ENCODE measurements around the gene PLIN1. TPM values are rescaled to one million over a fixed set of nuclear protein-coding genes. Genes with fewer than 3 reads are reported as not detected.

Gene PLIN1
- total RNA-seq, 1 experiment from 2014 or later: 0.09 TPM

DNA sequence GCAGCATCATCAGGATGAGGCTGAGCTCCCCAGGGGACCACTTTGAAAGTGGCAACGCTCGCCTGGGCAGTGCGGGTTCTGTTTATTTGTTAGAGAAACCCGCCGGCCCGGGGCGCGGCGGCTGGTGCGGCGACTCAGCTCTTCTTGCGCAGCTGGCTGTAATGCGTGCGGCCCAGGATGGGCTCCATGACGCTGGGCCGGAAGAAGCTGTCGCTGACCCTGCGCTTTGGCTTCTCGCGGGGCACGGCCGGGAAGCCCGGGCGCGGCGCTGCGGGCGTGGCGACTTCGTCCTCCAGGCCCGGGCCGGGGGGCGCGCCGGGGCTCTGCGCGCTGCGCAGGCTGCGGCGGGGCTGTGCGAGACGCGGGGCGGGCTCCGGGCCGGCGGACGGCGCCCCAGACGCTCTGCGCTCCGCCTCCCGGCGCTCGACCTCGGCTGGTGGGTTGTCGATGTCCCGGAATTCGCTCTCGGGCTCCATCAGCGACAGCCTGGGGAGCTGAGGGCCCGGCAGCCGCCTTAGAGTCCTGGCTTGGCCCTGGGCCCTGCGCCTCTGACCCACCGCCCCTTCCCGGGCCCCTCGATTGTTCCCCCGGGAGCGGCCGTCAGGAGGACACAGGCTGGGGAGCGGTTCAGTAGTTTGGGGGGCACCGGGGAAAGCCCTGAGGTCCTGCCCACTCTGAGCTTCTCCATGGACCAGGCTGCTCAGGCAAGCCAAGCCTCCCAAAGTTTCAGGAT lies 13.6 kb downstream of the PLIN1 start:
- H3K14ac ChIP-seq (ENCODE audit: insufficient read depth, low read length): no peak overlapping the region
- no peaks in the 10 kb centered on the region for H3K79me1 ChIP-seq (ENCODE audit: insufficient read depth, low read depth, low read length, poor library complexity, severe bottlenecking)
- H4K20me1 ChIP-seq (ENCODE audit: control insufficient read depth, insufficient read depth, insufficient read length): no peaks in the 10 kb centered on the region
- no peak overlapping the region for H3K56ac ChIP-seq (ENCODE audit: insufficient read length, low read depth, low read length)
- DNase-seq: peak; percentile 64
- H2AK5ac ChIP-seq (ENCODE audit: insufficient read length, low read length): no peak overlapping the region
- no peak overlapping the region for H3K4ac ChIP-seq (ENCODE audit: low read depth, low read length)
- H2BK20ac ChIP-seq (ENCODE audit: low read depth, low read length, poor library complexity, severe bottlenecking): no peak overlapping the region
- no peaks in the 10 kb centered on the region for H3K79me2 ChIP-seq (ENCODE audit: insufficient read depth, low read length)
- no peak overlapping the region for H3K9ac ChIP-seq (ENCODE audit: extremely low read depth, insufficient read length, low read length)
- no peak overlapping the region for H2AFZ ChIP-seq (ENCODE audit: low read length)
- WGBS (ENCODE audit: extremely low coverage, insufficient read length, low lambda C conversion rate): no CpG with 5 or more reads among the region's 72 CpGs
- H3K27me3 ChIP-seq (ENCODE audit: insufficient read depth, low read length): no peaks in the 10 kb centered on the region; the same call in 1 of the 2 replicates
- H4K5ac ChIP-seq (ENCODE audit: insufficient read length, low read depth, low read length): no peak overlapping the region
- no peaks in the 10 kb centered on the region for H3K9me3 Mint-ChIP-seq
- H3K18ac ChIP-seq (ENCODE audit: insufficient read length, low read depth, low read length): no peak overlapping the region
- H3K4me1 Mint-ChIP-seq: peaks cover 9 to 20% of the 10 kb centered on the region in 2 experiments
- no peaks in the 10 kb centered on the region for H3K23me2 ChIP-seq (ENCODE audit: insufficient read length, low read depth, low read length, poor library complexity, severe bottlenecking)
- TF ChIP-seq, protein P1, sequence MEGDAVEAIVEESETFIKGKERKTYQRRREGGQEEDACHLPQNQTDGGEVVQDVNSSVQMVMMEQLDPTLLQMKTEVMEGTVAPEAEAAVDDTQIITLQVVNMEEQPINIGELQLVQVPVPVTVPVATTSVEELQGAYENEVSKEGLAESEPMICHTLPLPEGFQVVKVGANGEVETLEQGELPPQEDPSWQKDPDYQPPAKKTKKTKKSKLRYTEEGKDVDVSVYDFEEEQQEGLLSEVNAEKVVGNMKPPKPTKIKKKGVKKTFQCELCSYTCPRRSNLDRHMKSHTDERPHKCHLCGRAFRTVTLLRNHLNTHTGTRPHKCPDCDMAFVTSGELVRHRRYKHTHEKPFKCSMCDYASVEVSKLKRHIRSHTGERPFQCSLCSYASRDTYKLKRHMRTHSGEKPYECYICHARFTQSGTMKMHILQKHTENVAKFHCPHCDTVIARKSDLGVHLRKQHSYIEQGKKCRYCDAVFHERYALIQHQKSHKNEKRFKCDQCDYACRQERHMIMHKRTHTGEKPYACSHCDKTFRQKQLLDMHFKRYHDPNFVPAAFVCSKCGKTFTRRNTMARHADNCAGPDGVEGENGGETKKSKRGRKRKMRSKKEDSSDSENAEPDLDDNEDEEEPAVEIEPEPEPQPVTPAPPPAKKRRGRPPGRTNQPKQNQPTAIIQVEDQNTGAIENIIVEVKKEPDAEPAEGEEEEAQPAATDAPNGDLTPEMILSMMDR (conservative IDR thresholded peaks at IDR 0.05): no peak
- H3K4me2 ChIP-seq (ENCODE audit: insufficient read depth, insufficient read length, low read length): peak overlapping the region; percentile 31
- H2BK5ac ChIP-seq (ENCODE audit: insufficient read length, low read length): no peak overlapping the region
- no peaks in the 10 kb centered on the region; a peak in 1 of 7 replicates for H3K36me3 Mint-ChIP-seq (ENCODE audit: insufficient read depth in 1 of 3, low read depth in 3 of 3)
- no peaks in the 10 kb centered on the region for H3K4me1 ChIP-seq (ENCODE audit: insufficient read depth, low read length)
- peaks cover 37% of the 10 kb centered on the region for H3K27me3 Mint-ChIP-seq (ENCODE audit: low read depth)
- H2BK15ac ChIP-seq (ENCODE audit: low read depth, low read length): no peak overlapping the region
- H3K27ac ChIP-seq (ENCODE audit: insufficient read length, low read depth, low read length): no peak overlapping the region
- H2BK12ac ChIP-seq (ENCODE audit: insufficient read length, low read depth, low read length): no peak overlapping the region
- peak overlapping the region; percentile 48 to 51; a peak in 3 of 5 replicates for H3K4me3 Mint-ChIP-seq
- H3K27ac Mint-ChIP-seq: no peak overlapping the region
- H3T11ph ChIP-seq (ENCODE audit: low read length): no peak overlapping the region
- H4K91ac ChIP-seq (ENCODE audit: insufficient read length, low read depth, low read length): no peak overlapping the region
- H3K9me3 ChIP-seq (ENCODE audit: control insufficient read depth, low read depth, low read length): no peaks in the 10 kb centered on the region
- H3K23ac ChIP-seq (ENCODE audit: insufficient read length, low read depth, low read length): no peak overlapping the region
- H4K8ac ChIP-seq (replicated peaks; ENCODE audit: insufficient read length, low read depth, low read length): no peak overlapping the region
- H2BK120ac ChIP-seq (ENCODE audit: low read depth, low read length, poor library complexity, severe bottlenecking): no peak overlapping the region
